Measurements from ENCODE around the gene NTN1. TPM values are rescaled to one million over a fixed set of nuclear protein-coding genes. Genes with fewer than 3 reads are reported as not detected.

NTN1 gene
- total RNA-seq, 1 donor from 2014 or later = 2.5 TPM

DNA sequence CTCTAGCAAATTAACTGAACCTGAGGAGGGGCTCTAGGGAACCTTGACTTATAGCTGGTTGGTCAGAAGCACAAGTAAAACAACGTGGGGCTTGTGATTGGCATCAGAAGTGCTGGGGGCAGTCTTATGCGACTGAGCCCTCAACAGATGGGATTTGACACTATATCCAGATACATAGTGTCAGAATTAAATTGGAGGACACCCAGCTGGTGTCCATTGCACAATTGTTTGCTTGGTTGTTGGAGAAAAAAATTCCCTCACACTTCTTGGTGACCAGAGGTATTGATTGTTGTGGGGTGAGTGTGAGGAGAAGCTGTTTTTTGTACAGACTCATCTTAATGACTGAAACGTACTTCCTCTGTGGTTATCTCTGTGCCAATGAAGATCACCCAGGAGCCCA is 59.7 kb downstream of the NTN1 start:
- no peak overlapping the region for H3K27ac Mint-ChIP-seq
- TF ChIP-seq, protein P1, sequence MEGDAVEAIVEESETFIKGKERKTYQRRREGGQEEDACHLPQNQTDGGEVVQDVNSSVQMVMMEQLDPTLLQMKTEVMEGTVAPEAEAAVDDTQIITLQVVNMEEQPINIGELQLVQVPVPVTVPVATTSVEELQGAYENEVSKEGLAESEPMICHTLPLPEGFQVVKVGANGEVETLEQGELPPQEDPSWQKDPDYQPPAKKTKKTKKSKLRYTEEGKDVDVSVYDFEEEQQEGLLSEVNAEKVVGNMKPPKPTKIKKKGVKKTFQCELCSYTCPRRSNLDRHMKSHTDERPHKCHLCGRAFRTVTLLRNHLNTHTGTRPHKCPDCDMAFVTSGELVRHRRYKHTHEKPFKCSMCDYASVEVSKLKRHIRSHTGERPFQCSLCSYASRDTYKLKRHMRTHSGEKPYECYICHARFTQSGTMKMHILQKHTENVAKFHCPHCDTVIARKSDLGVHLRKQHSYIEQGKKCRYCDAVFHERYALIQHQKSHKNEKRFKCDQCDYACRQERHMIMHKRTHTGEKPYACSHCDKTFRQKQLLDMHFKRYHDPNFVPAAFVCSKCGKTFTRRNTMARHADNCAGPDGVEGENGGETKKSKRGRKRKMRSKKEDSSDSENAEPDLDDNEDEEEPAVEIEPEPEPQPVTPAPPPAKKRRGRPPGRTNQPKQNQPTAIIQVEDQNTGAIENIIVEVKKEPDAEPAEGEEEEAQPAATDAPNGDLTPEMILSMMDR (IDR thresholded peaks at IDR 0.05; ENCODE audit: unreplicated experiment) = no peak
- H3K4me1 Mint-ChIP-seq = no peaks in the 10 kb centered on the region
- H3K36me3 Mint-ChIP-seq = no peaks in the 10 kb centered on the region
- H3K27me3 Mint-ChIP-seq (ENCODE audit: low read depth) = peaks cover 40% of the 10 kb centered on the region
- no peak overlapping the region for H3K4me3 Mint-ChIP-seq
- H3K9me3 Mint-ChIP-seq = no peaks in the 10 kb centered on the region
- no peak for DNase-seq (ENCODE audit: low spot score in 2 of 2, unreplicated experiment in 2 of 2)

DNA sequence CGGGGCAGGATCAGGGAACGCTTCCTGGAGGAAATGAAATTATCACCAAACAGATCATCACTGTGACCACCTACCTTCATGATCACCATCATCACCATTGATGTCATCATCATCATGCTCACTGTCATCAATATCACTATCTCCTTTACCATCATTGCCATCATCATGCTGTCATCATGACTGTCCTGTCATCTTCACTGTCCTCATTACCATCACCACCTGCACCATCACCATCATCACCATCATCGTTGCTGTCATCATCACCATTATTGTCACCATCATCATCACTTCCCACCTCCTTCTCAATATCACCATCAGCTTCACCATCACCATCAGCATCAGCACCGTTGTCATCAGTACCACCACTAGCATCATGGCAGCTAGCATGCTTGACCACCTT is 65.3 kb downstream of the NTN1 start:
- Mint-ChIP-seq H3K27ac (no peak overlapping the region), H3K4me1 (no peaks in the 10 kb centered on the region), H3K27me3 (ENCODE audit: low read depth) (peaks cover 36% of the 10 kb centered on the region), H3K9me3 (no peaks in the 10 kb centered on the region), H3K4me3 (no peak overlapping the region), H3K36me3 (no peaks in the 10 kb centered on the region)
- TF ChIP-seq, protein P1 (IDR thresholded peaks at IDR 0.05; ENCODE audit: unreplicated experiment) = no peak
- DNase-seq (ENCODE audit: low spot score in 2 of 2, unreplicated experiment in 2 of 2) = no peak

DNA sequence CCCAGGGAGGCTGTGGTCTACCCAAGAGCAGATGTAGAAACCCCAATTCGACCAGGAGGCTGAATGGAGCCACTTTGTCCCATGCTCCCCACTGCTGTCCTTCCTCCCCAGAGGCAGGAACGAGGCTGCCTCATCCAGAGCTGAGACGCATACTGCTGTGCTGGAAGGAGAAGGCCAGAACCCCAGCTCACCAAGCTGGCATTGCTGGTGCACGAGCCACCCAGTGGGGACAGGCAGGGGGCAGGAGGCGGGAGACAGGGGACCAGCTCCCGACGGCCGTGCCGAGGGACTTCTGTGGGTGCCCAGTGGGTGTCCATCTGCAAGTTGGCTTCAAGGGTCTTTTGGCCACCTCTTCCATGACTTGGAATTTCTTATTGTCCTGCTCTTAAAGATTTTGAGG is 66.6 kb downstream of the NTN1 start:
- TF ChIP-seq, protein P1 (IDR thresholded peaks at IDR 0.05; ENCODE audit: unreplicated experiment) = no peak
- Mint-ChIP-seq H3K4me1 (no peaks in the 10 kb centered on the region), H3K36me3 (no peaks in the 10 kb centered on the region), H3K9me3 (no peaks in the 10 kb centered on the region), H3K27ac (no peak overlapping the region), H3K4me3 (no peak overlapping the region), H3K27me3 (ENCODE audit: low read depth) (peaks cover 29% of the 10 kb centered on the region)
- DNase-seq (ENCODE audit: low spot score in 2 of 2, unreplicated experiment in 2 of 2) = no peak

DNA sequence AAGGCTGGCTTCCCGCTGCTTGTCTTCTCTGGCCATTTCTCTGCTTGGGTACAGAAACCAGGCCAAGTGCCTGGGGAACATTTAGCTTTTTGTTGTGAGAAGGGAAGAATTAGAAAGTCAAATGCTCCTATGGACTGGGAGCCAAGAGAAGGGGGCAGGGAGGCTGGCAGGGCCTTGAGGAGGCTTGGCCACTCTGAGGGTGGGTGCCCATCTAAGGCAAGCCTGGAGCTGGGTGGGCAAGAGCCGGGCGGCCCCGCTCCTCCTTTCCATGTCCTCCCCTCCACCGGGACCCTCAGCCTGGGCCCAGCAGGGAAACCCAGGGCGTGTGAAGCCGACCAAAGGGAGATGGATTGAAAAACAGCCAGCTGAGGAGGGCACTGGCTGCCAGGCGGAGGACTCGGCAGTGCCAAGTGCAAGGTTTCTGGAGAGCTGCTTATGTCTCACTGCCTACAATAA is 69.4 kb downstream of the NTN1 start:
- H3K36me3 Mint-ChIP-seq = no peaks in the 10 kb centered on the region
- H3K27ac Mint-ChIP-seq = no peak overlapping the region
- TF ChIP-seq, protein P1 (IDR thresholded peaks at IDR 0.05; ENCODE audit: unreplicated experiment) = no peak
- H3K4me3 Mint-ChIP-seq = no peak overlapping the region
- H3K4me1 Mint-ChIP-seq = no peaks in the 10 kb centered on the region
- no peaks in the 10 kb centered on the region for H3K9me3 Mint-ChIP-seq
- DNase-seq (ENCODE audit: low spot score in 2 of 2, unreplicated experiment in 2 of 2) = no peak
- peaks cover 19% of the 10 kb centered on the region for H3K27me3 Mint-ChIP-seq (ENCODE audit: low read depth)

DNA sequence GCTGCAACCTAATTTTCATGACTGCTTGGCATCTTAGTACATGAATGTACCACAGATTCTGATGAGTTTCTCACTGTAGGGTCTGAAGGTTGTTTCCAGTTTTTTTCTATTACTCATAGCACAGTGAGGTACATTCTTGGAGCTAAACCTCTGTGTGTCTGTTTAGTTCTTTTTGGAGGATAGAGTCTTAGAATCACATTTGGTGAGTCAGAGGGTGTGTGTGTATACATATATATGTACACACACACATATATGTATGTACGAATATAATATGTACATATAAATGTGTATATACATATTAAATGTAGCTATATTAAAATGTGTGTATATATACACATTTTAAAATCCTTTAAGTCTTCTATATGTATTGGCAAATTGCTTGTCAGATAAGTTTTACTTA is 72.9 kb downstream of the NTN1 start:
- DNase-seq (ENCODE audit: low spot score in 2 of 2, unreplicated experiment in 2 of 2) = no peak
- Mint-ChIP-seq H3K27ac (no peak overlapping the region), H3K27me3 (ENCODE audit: low read depth) (peaks cover 28% of the 10 kb centered on the region), H3K36me3 (no peaks in the 10 kb centered on the region), H3K4me3 (no peak overlapping the region), H3K9me3 (peaks cover 6% of the 10 kb centered on the region), H3K4me1 (no peaks in the 10 kb centered on the region)
- TF ChIP-seq, protein P1 (IDR thresholded peaks at IDR 0.05; ENCODE audit: unreplicated experiment) = no peak

DNA sequence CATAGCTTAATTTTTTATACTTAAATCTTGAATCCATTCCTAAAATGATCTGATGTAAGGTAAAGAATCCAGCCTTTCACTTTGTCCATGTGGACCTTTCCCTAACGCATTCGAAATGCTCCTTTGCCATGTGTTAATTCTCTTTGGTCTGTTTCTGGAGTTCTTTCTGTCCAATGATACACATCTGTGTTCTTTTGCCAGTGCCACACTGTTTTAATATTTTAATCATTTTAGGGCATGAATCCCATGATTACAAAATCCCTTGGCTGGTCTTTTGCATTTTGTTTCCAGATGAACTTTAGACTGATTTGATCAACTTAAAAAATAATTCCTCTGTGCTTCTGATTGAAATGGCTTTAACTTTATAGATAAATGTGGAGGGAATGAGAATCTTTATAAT is 74.1 kb downstream of the NTN1 start:
- H3K9me3 Mint-ChIP-seq = peaks cover 6% of the 10 kb centered on the region
- no peak overlapping the region for H3K27ac Mint-ChIP-seq
- no peak for DNase-seq (ENCODE audit: low spot score in 2 of 2, unreplicated experiment in 2 of 2)
- H3K4me1 Mint-ChIP-seq = no peaks in the 10 kb centered on the region
- H3K27me3 Mint-ChIP-seq (ENCODE audit: low read depth) = peaks cover 28% of the 10 kb centered on the region
- TF ChIP-seq, protein P1 (IDR thresholded peaks at IDR 0.05; ENCODE audit: unreplicated experiment) = no peak
- no peak overlapping the region for H3K4me3 Mint-ChIP-seq
- H3K36me3 Mint-ChIP-seq = no peaks in the 10 kb centered on the region
